Keratinocyte (primary cell): ENCODE data around the gene THRB. TPM values are rescaled to one million over a fixed set of nuclear protein-coding genes. Genes with fewer than 3 reads are reported as not detected.

Source experiments
- DNase-seq: peaks from one replicate; pipeline ENCODE4 v3.0.0-alpha.2; 2011; ENCODE audit warnings: low read depth, missing footprints, low spot score
- FAIRE-seq: peaks from 2 replicates; lab custom pipeline; 2011; peaks lifted over from hg19 to GRCh38; lab: Jason Lieb, UNC
- H2AFZ ChIP-seq: 2 replicates; pipeline ENCODE4 v1.6.0; 2012; ENCODE audit warnings: low read length, control low read depth, inconsistent platforms; ENCODE audit not compliant: control insufficient read depth
- H3K27ac ChIP-seq: 2 replicates; pipeline ENCODE4 v1.5.1; 2011; ENCODE audit warnings: low read length; ENCODE audit not compliant: control insufficient read depth, insufficient read depth
- H3K27me3 ChIP-seq: 3 replicates; pipeline ENCODE4 v1.6.0; 2011; ENCODE audit warnings: low read length; ENCODE audit not compliant: control insufficient read depth, insufficient read depth; ENCODE audit errors: extremely low read depth
- H3K36me3 ChIP-seq, 2 experiments: 2 replicates in 1 of 2; 3 replicates in 1 of 2; pipeline ENCODE4 v1.5.1; 2011; ENCODE audit warnings: low read length in 2 of 2, mild to moderate bottlenecking in 1 of 2; ENCODE audit not compliant: control insufficient read depth in 2 of 2, insufficient read depth in 2 of 2; ENCODE audit errors: extremely low read depth in 1 of 2
- H3K4me1 ChIP-seq: 3 replicates; pipeline ENCODE4 v1.5.1; 2011; ENCODE audit warnings: low read length; ENCODE audit not compliant: control insufficient read depth, insufficient read depth; ENCODE audit errors: extremely low read depth
- H3K4me2 ChIP-seq: 3 replicates; pipeline ENCODE4 v1.6.0; 2011; ENCODE audit warnings: low read depth, low read length; ENCODE audit not compliant: control insufficient read depth, insufficient read depth; ENCODE audit errors: extremely low read depth
- H3K4me3 ChIP-seq, 3 experiments: fragments of 200-600 bp in 1 of 3; sonication (generic) in 1 of 3; 2 replicates in 2 of 3; 3 replicates in 1 of 3; pipeline ENCODE4 v1.5.1; 2011 to 2016; ENCODE audit warnings: low read length in 3 of 3, mild to moderate bottlenecking in 3 of 3, control low read depth in 2 of 3, inconsistent platforms in 1 of 3, low read depth in 1 of 3, mixed read lengths in 1 of 3, mixed run types in 1 of 3, moderate library complexity in 1 of 3; ENCODE audit not compliant: control insufficient read depth in 2 of 3, insufficient read depth in 2 of 3; ENCODE audit errors: extremely low read depth in 1 of 3
- H3K79me2 ChIP-seq: 2 replicates; pipeline ENCODE4 v1.6.0; 2012; ENCODE audit warnings: low read length; ENCODE audit not compliant: control insufficient read depth, insufficient read depth
- H3K9ac ChIP-seq: 3 replicates; pipeline ENCODE4 v1.6.0; 2011; ENCODE audit warnings: low read length; ENCODE audit not compliant: control insufficient read depth, insufficient read depth; ENCODE audit errors: extremely low read depth
- H3K9me1 ChIP-seq: 3 replicates; pipeline ENCODE4 v1.6.0; 2011; ENCODE audit warnings: low read length; ENCODE audit not compliant: control insufficient read depth, insufficient read depth; ENCODE audit errors: extremely low read depth
- H3K9me3 ChIP-seq: 2 replicates; pipeline ENCODE4 v1.5.1; 2012; ENCODE audit warnings: low read depth, low read length; ENCODE audit not compliant: control insufficient read depth
- H4K20me1 ChIP-seq: 3 replicates; pipeline ENCODE4 v1.6.0; 2011; ENCODE audit warnings: low read length; ENCODE audit not compliant: control insufficient read depth, insufficient read depth; ENCODE audit errors: extremely low read depth
- EZH2 ChIP-seq: IDR thresholded peaks from one replicate; pipeline ENCODE4 v1.6.1; 2012; ENCODE audit warnings: inconsistent platforms, mild to moderate bottlenecking, low read length, moderate library complexity
- dilution Hi-C: fragments of 300-500 bp; cut with MboI; formaldehyde crosslinking; loops from one replicate; pipeline ENCODE4 v1.7.0; 2020; ENCODE audit warnings: low sequenced_read_pairs; ENCODE audit not compliant: extremely low pct_ligation_motif_present
- polyA plus RNA-seq, 5 experiments: library from polyadenylated mRNA; depleted of rRNA in 3 of 5; stranded (reverse) in 3 of 5; stranded (forward) in 1 of 5; unstranded in 1 of 5; fragments of >200 nt; gene quantifications; 1 replicate in 1 of 5; 2 replicates in 3 of 5; 3 replicates in 1 of 5; pipeline versions ENCODE4 v1.2.1 to v1.2.3, GENCODE V29; 2011 to 2012; ENCODE audit warnings: missing spikeins in 2 of 5, low read depth in 1 of 5, low replicate concordance in 1 of 5
- TF ChIP-seq, protein P1 (sequence below), 3 experiments: IDR thresholded peaks in 1 of 3; conservative IDR thresholded peaks in 1 of 3; optimal IDR thresholded peaks in 1 of 3; 2 replicates in 2 of 3; 3 replicates in 1 of 3; pipeline versions ENCODE3 to v1.5.1; 2011; ENCODE audit warnings: low read length in 3 of 3, mild to moderate bottlenecking in 3 of 3, moderate library complexity in 2 of 3, control low read depth in 1 of 3, inconsistent platforms in 1 of 3; ENCODE audit not compliant: insufficient read depth in 2 of 3; ENCODE audit errors: extremely low read depth in 1 of 3

The THRB gene
- polyA plus RNA-seq, 1 donor (not counting 4 experiments of a cell fraction or from before 2014, with no cell fraction given): 2.6 TPM

DNA sequence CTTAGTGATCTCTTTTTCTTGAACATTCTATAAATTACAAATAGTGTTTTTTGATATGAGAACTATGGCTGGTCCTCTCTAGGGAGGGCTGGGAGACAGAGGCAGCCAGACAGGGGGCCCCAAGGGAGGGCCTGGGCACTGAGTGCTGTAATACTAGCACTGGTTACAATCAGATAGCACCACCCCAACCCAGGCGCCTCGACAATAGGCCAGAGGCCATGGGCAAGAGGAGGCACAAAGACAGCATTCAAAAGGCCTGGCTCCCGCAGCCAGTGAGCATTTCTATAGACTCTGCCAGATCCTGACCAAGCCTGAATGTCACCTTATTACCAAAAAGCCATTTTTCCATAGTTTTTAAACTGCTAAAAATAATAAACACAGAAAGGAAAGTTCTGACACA, 158.5 kb downstream of the THRB start:
- FAIRE-seq (no peak), DNase-seq (no peak)
- Histone ChIP-seq H3K9me1 (no peaks in the 10 kb centered on the region), H3K9ac (no peak overlapping the region), H3K36me3 (no peaks in the 10 kb centered on the region), H3K27ac (no peak overlapping the region), H3K4me2 (no peak overlapping the region), H2AFZ (no peak overlapping the region), H3K4me3 (no peak overlapping the region), H3K4me1 (no peaks in the 10 kb centered on the region), H3K79me2 (no peaks in the 10 kb centered on the region), H3K9me3 (no peaks in the 10 kb centered on the region), H4K20me1 (no peaks in the 10 kb centered on the region), H3K27me3 (no peaks in the 10 kb centered on the region)
- dilution Hi-C loops: no loop called here
- TF ChIP-seq EZH2: no peak
- TF ChIP-seq, protein P1, sequence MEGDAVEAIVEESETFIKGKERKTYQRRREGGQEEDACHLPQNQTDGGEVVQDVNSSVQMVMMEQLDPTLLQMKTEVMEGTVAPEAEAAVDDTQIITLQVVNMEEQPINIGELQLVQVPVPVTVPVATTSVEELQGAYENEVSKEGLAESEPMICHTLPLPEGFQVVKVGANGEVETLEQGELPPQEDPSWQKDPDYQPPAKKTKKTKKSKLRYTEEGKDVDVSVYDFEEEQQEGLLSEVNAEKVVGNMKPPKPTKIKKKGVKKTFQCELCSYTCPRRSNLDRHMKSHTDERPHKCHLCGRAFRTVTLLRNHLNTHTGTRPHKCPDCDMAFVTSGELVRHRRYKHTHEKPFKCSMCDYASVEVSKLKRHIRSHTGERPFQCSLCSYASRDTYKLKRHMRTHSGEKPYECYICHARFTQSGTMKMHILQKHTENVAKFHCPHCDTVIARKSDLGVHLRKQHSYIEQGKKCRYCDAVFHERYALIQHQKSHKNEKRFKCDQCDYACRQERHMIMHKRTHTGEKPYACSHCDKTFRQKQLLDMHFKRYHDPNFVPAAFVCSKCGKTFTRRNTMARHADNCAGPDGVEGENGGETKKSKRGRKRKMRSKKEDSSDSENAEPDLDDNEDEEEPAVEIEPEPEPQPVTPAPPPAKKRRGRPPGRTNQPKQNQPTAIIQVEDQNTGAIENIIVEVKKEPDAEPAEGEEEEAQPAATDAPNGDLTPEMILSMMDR (optimal IDR thresholded peaks at IDR 0.05 in 1 of 3, IDR thresholded peaks at IDR 0.05 in 1 of 3, conservative IDR thresholded peaks at IDR 0.05 in 1 of 3; ENCODE audit: extremely low read depth in 1 of 3, insufficient read depth in 2 of 3, low read length in 3 of 3): no peak

DNA sequence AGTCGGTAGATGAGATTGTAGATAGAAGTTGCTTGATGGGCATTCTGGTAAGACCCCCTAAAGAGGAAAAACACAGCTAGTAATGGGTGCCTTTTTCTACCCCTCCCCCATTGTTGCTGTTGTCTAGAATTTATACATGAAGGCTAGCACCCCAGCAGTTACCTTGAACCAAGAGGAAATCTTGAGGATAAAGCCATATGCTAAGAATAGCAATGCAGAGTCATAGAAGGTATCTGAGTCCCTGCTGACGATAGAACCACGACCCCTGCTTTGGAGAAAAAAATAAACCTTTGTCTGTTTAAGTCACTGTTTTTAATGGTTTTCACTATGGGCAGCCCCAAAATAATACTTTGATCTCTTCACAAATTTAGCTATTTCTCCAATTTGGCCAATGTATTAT, 162.6 kb downstream of the THRB start:
- Histone ChIP-seq H2AFZ (no peak overlapping the region), H3K79me2 (no peaks in the 10 kb centered on the region), H3K4me1 (no peaks in the 10 kb centered on the region), H3K4me2 (no peak overlapping the region), H3K27me3 (no peaks in the 10 kb centered on the region), H3K9ac (no peak overlapping the region), H3K9me1 (no peaks in the 10 kb centered on the region), H3K27ac (no peak overlapping the region), H3K9me3 (no peaks in the 10 kb centered on the region), H3K36me3 (no peaks in the 10 kb centered on the region), H4K20me1 (no peaks in the 10 kb centered on the region), H3K4me3 (no peak overlapping the region)
- dilution Hi-C loops: no loop called here
- no peak for DNase-seq
- no peak for TF ChIP-seq EZH2
- TF ChIP-seq, protein P1 (optimal IDR thresholded peaks at IDR 0.05 in 1 of 3, IDR thresholded peaks at IDR 0.05 in 1 of 3, conservative IDR thresholded peaks at IDR 0.05 in 1 of 3; ENCODE audit: extremely low read depth in 1 of 3, insufficient read depth in 2 of 3, low read length in 3 of 3): no peak
- no peak for FAIRE-seq
